Fibroblast of skin of abdomen (primary cell): ENCODE data around the gene MAPK8. TPM values are rescaled to one million over a fixed set of nuclear protein-coding genes. Genes with fewer than 3 reads are reported as not detected.
A peak's percentile ranks its signal among the peaks of the same experiment; 100 is the strongest.
"Not testable (repeated sequence)": the region's sequence is repeated elsewhere in the genome, so short reads cannot be mapped to it uniquely, and the experiment has no call there.

Experiments used
- DNase-seq: peaks from one replicate; pipeline ENCODE4 v3.0.0-alpha.2; 2013
- polyA plus RNA-seq, 2 experiments: library from polyadenylated mRNA; unstranded; fragments of 120-200 nt; gene quantifications; one replicate each; pipeline ENCODE4 v1.2.1, GENCODE V29; 2013; ENCODE audit not compliant: insufficient read length in 2 of 2

MAPK8 gene
- 50.6 TPM for polyA plus RNA-seq (2013, experiment 1 of 2; ENCODE audit: insufficient read length)
- 48.3 TPM for polyA plus RNA-seq (2013, experiment 2 of 2; ENCODE audit: insufficient read length)

DNA sequence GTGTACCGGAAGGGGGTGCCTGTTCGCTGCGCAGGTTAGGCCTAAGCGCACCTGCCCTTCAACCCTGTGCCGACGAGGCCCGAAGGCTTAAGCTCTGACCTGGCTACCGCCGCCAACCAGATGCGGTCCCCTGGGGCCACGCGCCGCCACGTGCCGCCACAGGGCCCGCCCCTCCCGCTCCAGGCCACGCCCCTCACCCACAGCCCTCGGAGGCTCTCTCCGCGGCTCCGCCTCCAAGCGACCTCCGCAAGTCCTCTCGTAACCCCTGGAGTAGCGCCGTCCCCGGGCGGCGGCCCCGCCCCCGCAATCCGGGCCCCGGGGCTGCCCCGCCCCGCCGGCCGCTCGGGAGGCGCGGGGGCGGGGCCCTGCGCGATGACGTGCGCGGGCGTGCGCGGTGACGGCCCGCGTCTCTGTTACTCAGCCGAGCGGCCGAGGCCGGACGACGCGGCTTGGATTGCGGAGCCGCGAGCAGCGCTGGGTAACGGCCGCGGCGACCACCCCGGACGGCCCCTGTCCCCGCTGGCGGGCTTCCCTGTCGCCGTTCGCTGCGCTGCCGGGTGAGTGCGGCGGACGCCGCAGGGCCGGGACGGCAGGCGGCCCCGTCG lies at the start of gene MAPK8:
Gene MAPK8, plus strand, starts transcription at position 413 of the 605 bp plus-strand sequence. CDS start 94,984 bp downstream, outside the sequence.
- peak; percentile 90 for DNase-seq

- no peak for DNase-seq
Observed at GRCh38 chr10:48257407-48257961, 49.0 kb upstream of the MAPK8 start.

- no peak for DNase-seq
Observed at GRCh38 chr10:48258105-48258504, 48.4 kb upstream of the MAPK8 start.

DNA sequence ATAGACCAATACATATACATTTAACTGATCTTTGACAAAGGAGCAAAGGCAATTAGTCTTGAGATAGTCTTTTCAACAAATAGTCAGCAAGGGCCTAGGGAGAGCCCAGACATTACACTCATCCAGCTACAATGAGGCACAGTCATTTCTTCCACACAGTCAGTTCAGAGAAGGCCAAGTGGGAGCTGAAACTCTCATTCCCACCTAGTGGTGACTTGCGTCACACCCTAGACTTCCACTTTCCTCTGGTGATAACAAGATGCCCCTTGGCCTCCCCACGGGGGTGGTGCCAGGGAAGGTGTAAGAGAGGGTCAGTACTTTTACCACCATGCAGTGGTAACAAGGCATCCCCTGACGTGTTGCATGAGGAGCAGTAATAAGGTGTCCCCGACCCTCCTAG lies 39.9 kb upstream of the MAPK8 start:
- DNase-seq = no peak

GRCh38 chr10:48271047-48271730 lies 35.3 kb upstream of the MAPK8 start:
- DNase-seq = no peak

DNA sequence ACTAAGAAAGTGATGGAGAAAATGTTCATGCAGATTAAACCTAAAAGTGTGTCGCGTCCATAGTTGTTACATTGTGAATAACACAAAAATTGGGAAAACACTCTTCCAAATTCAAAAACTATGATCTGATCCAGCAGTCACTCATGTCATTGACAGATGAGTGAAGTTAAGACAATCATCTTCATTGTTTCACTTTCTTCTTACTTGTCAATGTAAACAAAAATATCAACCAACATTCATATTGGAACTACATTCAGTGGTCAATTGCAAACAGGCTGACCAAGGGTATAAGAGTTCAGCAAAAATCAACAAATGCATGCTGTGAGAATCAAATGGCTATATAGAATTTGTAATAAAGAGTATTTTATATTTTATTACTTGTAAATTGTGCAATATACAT lies 33.8 kb upstream of the MAPK8 start:
- no peak for DNase-seq

GRCh38 chr10:48273741-48274140 lies 32.7 kb upstream of the MAPK8 start:
- no peak for DNase-seq

- no peak for DNase-seq
Observed at GRCh38 chr10:48274636-48275035, 31.8 kb upstream of the MAPK8 start, which contains the start of gene FRMPD2. Gene FRMPD2, minus strand, starts transcription at chr10:48274696. Its CDS starts 129 bp downstream, at chr10:48274567.

GRCh38 chr10:48277093-48277492 lies 29.4 kb upstream of the MAPK8 start:
- DNase-seq = no peak

DNA sequence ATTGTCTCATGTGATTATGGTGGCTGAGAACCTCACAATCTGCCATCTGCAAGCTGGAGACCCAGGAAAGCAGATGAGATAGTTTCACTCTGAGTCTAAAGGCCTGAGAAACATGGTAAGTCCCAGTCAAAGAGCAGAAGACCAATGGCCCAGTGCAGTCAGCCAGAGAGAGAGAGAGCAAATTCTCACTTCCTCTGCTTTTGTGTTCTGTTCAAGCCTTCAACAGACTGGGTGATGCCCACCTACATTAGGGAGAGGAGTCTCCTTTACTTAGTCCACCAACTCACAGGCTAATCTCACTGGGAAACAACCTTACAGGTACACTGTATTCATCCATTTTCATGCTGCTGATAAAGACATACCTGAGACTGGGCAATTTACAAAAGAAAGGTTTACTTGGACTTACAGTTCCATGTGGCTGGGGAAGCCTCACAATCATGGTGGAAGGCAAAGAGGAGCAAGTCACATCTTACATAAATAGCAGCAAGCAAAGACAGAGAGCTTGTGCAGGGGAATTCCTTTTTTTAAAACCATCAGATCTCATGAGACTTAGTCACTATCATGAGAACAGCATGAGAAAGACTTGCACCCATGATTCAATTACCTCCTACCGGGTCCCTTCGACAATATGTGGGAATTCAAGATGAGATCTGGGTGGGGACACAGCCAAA lies 27.3 kb upstream of the MAPK8 start:
- no peak for DNase-seq

- DNase-seq = not testable (repeated sequence)
Observed at GRCh38 chr10:48281697-48282096, 24.8 kb upstream of the MAPK8 start.

- no peak for DNase-seq
Observed at GRCh38 chr10:48282829-48283228, 23.6 kb upstream of the MAPK8 start.

GRCh38 chr10:48284002-48284546 lies 22.4 kb upstream of the MAPK8 start:
- no peak for DNase-seq

- no peak for DNase-seq
Observed at GRCh38 chr10:48284811-48285210, 21.7 kb upstream of the MAPK8 start.

DNA sequence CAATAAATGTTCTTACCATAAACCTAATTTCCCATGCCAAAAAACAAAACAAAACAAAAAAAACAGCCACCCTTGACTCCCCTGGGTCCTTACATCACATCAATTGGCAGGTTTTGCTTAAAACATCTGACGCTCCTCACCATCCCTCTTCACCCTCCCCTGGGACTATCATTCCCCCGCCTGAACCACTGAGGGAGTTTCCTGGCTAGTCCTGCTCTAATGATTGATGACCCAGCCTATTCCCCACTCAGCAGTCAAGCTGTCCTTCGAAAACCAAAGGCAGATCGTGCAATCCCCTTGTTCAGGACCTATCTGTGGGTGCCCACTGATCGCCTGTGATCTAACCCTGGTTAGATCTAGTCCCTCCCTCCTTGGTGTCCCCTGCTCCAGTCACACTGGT lies 20.8 kb upstream of the MAPK8 start:
- no peak for DNase-seq

DNA sequence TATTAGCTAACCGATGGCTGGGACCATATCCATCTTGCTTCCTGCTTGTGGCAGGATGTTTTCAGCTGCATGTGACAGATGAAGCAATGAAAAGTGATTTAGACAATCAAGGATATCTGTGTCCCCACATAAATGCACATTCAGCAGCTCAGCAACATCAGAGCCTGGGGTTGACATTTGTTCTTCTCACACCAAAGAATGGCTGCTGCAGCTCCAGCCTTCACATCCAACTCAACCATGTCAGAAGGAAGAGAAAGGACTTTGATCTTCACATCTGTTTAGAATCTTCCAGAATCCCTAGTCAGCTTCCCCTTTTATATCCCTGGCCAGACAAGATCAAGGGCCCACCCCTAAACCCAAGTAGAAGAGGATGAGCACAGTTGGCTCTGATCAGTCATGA lies 20.1 kb upstream of the MAPK8 start:
- DNase-seq = no peak

DNA sequence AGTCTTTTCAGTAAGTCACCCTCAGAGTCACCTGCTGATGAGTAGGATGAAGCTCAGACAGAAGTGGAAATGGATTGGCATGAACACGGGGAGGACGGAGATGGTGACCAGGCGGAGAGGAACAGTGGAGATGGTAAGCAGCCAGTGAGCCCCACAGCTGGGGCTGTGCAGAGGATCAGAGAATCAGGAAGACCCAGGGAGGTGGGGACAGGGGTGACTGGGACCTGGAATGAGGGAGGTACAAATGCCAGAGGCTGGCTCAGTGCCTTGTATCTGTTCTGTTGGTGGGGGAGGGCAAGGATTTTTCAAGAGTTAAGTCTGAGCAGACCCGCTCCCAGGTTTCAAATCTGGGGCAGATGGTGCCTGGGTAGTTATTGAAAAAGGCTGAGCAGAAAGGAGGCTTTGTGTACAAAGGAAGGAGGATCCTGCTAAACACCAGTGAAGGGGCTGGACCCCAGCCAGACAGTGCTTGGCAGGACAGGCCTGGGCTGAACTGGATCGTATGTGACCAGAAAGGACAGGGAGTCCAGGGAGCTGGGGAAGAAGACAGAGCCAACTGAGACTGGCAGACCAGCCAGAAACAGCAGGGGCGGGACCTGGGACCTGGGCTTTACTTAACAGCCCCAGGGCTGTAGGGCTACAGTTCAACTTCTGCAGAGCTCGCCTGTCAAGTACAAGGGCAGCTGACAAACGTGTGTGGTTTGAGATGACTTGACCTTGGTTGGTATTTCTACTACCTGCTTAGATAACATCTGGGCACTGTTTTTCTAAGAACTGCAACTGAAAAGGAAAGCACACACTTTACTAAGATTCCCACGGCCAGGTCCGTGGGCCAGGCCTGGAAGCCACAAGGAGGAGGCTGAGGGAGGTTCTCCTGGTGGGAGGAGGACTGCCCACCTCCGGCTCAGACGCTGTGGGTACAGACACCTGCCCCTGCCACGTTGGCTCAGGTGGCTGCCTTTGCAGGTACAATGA lies 18.8 kb upstream of the MAPK8 start:
- no peak for DNase-seq

DNA sequence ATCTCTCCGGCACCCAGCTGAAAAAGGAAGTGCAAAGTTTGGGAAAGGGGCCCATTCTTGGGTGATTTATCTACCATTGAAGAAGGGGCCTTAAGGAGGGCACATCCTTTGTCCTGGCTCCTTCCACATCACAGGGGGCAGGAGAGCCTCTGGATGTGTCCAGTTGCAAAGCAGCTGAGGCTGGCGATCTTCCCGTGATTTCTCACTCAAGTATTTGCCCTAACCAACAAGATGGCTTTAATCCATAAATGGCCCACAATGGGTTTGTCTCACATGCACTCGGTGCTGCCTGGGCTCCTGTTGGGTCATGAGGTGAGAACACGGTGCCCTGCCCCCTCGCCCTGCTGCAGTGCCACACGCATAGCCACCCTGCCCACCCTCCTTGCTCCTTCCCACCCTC lies 17.8 kb upstream of the MAPK8 start:
- no peak for DNase-seq

DNA sequence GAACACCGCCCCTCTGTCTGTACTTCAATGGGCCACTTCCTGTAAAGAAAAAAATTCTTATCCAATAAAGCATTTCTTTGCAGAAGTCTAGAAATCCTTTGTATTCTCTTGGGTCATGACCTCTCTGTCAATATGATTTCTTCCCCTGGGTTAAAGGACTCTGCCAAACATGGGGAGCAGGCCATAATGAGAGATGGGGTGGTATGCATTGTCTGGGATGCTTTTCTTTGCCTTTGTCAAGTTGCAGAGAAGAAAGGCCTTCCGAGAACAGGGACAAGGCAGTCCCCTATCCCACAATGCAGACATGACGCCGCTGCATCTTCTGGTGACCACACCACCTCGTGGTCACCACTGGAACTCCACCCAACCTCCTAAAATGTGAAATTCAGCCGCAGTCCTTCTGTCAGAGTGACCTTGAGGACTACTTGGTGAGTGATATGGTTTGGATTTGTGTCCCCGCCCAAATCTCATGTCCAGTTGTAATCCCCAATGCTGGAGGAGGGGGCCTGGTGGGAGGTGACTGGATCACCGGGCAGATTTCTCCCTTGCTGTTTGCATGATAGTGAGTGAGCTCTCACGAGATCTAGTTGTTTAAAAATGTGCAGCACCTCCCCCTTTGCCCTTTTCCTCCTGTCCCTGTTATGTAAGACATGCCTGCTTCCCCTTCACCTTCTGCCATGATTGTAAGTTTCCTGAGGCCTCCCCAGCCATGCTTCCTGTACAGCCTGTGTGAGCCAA lies 16.8 kb upstream of the MAPK8 start:
- peak; percentile 32 for DNase-seq

DNA sequence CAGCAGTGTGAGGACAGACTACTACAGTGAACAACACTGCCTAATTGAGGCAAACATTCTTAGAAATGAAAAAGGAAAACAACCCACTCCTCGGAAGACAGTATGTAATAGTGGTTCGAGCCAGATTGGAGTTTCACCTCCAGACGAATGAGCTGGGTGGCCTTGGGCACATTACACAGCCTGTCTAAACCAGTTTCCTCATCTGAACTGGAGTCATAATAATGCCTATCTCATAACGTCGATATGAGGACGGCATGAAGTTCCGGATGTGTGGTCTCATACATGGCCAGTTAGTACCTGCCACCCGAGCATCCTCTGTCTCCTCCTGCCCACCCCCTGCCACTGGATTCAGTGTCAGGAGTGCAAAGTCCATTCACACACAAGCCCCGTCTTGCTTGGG lies 16.2 kb upstream of the MAPK8 start:
- DNase-seq = no peak

DNA sequence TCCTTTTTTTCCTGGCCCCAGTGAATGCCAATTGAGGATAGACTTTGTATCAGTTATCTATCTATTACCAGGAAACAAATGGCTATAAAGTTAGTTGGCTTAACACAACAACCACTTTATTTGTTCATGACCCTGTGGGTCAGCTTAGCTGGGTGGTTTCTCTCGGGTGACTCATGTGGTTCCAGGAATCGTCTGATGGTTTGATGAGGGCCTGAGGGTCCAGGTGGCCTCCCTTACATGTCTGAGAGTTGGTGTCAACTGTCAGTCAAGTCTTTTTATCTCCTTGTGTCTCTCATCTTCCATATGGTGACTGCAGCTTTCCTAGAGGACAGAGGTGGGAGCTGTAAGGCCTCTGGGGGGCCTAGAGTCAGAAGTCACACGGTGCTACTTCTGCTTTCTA lies 15.3 kb upstream of the MAPK8 start:
- DNase-seq = no peak
